ENCODE results near the gene HSPB6. TPM values are rescaled to one million over a fixed set of nuclear protein-coding genes. Genes with fewer than 3 reads are reported as not detected.

The HSPB6 gene
- total RNA-seq, 4 donors from 2014 or later = 1.7 to 21.9 (median 3.6) TPM

DNA sequence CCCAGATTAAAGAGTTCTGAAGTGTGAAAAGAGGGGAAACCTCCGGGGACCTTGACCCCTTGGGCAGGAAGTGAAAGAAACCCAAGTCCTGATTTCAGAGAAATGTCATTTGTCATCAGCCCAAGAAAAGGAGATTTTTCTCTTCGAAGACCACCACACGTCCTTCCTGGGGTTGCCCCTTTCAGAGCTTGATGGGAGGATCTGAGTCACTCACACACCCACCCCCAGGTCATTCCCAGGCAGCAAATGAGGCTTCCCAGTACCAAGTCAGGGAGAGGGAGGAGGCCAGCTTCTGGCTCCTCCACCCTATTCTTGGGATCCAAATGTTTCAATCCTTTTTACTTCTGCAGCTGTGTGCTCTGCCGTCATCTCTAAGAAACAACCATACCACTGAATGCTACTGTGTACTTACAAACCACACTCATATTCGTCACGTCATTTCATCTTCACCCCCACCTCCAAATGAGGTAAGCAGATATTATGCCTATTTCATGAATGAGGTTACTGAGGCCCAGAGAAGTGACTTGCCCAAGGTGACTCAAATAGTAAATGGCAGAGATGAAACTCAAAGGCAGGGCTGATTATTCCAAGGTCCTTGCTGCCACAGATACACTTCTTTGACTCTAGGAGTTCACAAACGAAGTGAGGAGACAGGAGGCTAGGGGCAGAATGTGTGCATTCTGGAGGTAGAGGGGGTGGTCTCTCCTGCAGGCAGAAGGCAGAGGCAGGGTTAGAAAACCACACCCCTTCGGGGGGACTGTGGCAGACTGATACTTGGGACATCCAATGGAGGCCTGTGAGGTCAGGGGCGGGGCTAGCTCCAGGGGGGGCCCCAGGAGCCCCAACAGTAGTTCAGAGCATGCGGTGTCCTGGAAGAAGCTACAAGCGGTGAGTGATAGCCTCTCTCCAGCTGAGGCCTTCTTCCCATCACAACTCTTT, 44.0 kb downstream of the HSPB6 start:
- H3K4me1 ChIP-seq = peaks cover 12 to 56% (median 13%) of the 10 kb centered on the region in 3 donors
- no peak for TF ChIP-seq POLR2A (IDR thresholded peaks at IDR 0.05)
- TF ChIP-seq, protein P1, sequence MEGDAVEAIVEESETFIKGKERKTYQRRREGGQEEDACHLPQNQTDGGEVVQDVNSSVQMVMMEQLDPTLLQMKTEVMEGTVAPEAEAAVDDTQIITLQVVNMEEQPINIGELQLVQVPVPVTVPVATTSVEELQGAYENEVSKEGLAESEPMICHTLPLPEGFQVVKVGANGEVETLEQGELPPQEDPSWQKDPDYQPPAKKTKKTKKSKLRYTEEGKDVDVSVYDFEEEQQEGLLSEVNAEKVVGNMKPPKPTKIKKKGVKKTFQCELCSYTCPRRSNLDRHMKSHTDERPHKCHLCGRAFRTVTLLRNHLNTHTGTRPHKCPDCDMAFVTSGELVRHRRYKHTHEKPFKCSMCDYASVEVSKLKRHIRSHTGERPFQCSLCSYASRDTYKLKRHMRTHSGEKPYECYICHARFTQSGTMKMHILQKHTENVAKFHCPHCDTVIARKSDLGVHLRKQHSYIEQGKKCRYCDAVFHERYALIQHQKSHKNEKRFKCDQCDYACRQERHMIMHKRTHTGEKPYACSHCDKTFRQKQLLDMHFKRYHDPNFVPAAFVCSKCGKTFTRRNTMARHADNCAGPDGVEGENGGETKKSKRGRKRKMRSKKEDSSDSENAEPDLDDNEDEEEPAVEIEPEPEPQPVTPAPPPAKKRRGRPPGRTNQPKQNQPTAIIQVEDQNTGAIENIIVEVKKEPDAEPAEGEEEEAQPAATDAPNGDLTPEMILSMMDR (IDR thresholded peaks at IDR 0.05) = no peak
- H3K9me3 ChIP-seq = no peaks in the 10 kb centered on the region
- H3K36me3 ChIP-seq = no peaks in the 10 kb centered on the region
- DNase-seq = no peak
- peak overlapping the region in 2 of 4 donors; percentile 4 to 49 for H3K27ac ChIP-seq
- H3K4me3 ChIP-seq = peak overlapping the region in 1 of 4 donors; percentile 23
- intact Hi-C loops (cut with DNase I) = loop anchor here (10.0 kb wide), 1 partner anchor 168 kb away; the partner anchor contains the start of gene TMEM147
- H3K27me3 ChIP-seq = no peaks in the 10 kb centered on the region
- 67 to 78% methylated on average over 10 to 11 of the region's 11 CpGs for WGBS, 2 donors

GRCh38 chr19:35710784-35711723, 45.8 kb downstream of the HSPB6 start:
- no peaks in the 10 kb centered on the region for H3K36me3 ChIP-seq
- H3K4me1 ChIP-seq = peaks cover 10 to 59% (median 10%) of the 10 kb centered on the region in 3 donors
- H3K27ac ChIP-seq = peak overlapping the region in 1 of 4 donors; percentile 24
- intact Hi-C loops (cut with DNase I) = loop anchor here (10.0 kb wide), 1 partner anchor 166 kb away; the partner anchor contains the start of gene TMEM147
- no peaks in the 10 kb centered on the region for H3K27me3 ChIP-seq
- no peak for DNase-seq
- 40 to 47% methylated on average over 12 of the region's 13 CpGs for WGBS, 2 donors
- H3K9me3 ChIP-seq = no peaks in the 10 kb centered on the region
- no peak overlapping the region for H3K4me3 ChIP-seq
- no peak for TF ChIP-seq POLR2A (IDR thresholded peaks at IDR 0.05)
- TF ChIP-seq, protein P1 (IDR thresholded peaks at IDR 0.05) = no peak

DNA sequence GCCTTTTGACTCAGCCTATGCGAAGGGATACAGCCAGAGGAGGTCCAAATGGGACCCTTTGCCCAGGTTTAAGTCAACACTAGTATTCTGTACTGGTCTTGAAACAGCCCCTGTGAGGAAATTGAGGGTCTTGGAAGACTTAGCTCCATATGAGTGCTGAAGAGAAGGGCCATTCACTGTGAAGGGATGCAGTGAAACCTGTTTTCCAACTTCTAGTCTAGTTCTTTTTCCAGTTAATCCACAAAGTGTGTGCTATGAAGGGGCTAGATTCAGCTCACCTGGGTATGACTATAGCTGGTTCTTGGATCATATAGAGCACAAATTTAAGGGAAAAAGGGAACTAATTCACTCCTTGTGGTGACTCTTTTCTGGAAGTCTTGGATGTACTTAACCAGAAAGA, 48.4 kb downstream of the HSPB6 start:
- H3K4me1 ChIP-seq = peaks cover 0 to 52% (median 0%) of the 10 kb centered on the region in 3 donors
- peaks cover 0 to 3% (median 0%) of the 10 kb centered on the region in 4 donors for H3K27me3 ChIP-seq
- TF ChIP-seq, protein P1 (IDR thresholded peaks at IDR 0.05) = no peak
- no peak for TF ChIP-seq POLR2A (IDR thresholded peaks at IDR 0.05)
- DNase-seq = no peak
- H3K9me3 ChIP-seq = no peaks in the 10 kb centered on the region
- no peak overlapping the region for H3K27ac ChIP-seq
- 100% methylated on average over 1 of the region's 1 CpG; no CpG with 5 or more reads in 1 of the 2 donors for WGBS, 2 donors
- H3K36me3 ChIP-seq = no peaks in the 10 kb centered on the region
- H3K4me3 ChIP-seq = no peak overlapping the region
- intact Hi-C loops (cut with DNase I) = no loop called here

Other genes starting within 250 kb of the HSPB6 start
- gene DMKN, start 243.4 kb downstream of the HSPB6 start, total RNA-seq = 100 to 1,000 TPM in 3 of 4 donors, 10 to 100 TPM in 1; 81.6 to 449 (median 257) TPM
- 1,000 to 10,000 TPM in 1 of 4 donors, 100 to 1,000 TPM in 2, 10 to 100 TPM in 1; 58.2 to 1,096 (median 541) TPM for gene SBSN, start 228.7 kb downstream of the HSPB6 start, total RNA-seq
- not detected for gene GAPDHS, start 223.6 kb downstream of the HSPB6 start, total RNA-seq
- 100 to 1,000 TPM in 1 of 4 donors, 10 to 100 TPM in 3; 68.1 to 119 (median 89.6) TPM for gene TMEM147, start 211.4 kb downstream of the HSPB6 start, total RNA-seq
- gene ATP4A, start 193.4 kb downstream of the HSPB6 start, total RNA-seq = under 1 TPM in 1 of 4 donors, not detected in 3; 0.18 TPM
- not detected for gene PMIS2, start 170.9 kb downstream of the HSPB6 start, total RNA-seq
- gene HAUS5, start 144.3 kb downstream of the HSPB6 start, total RNA-seq = 10 to 100 TPM in 2 of 4 donors, 1 to 10 TPM in 2; 3.5 to 11.5 (median 10.6) TPM
- gene RBM42, start 128.0 kb downstream of the HSPB6 start, total RNA-seq = 10 to 100 TPM; 52.1 to 59.1 (median 53.0) TPM
- under 1 TPM in 2 of 4 donors, not detected in 2; 0.31 to 0.44 TPM for gene ETV2, start 115.3 kb downstream of the HSPB6 start, total RNA-seq
- gene COX6B1, start 108.7 kb downstream of the HSPB6 start, total RNA-seq = 100 to 1,000 TPM; 582 to 942 (median 761) TPM
- 10 to 100 TPM in 1 of 4 donors, 1 to 10 TPM in 2, not detected in 1; 4.6 to 18.7 (median 9.8) TPM for gene UPK1A, start 90.5 kb downstream of the HSPB6 start, total RNA-seq
- gene ZBTB32, start 52.5 kb downstream of the HSPB6 start, total RNA-seq = under 1 TPM in 1 of 4 donors, not detected in 3; 0.38 TPM
- gene KMT2B, start 39.0 kb downstream of the HSPB6 start, total RNA-seq = 10 to 100 TPM in 3 of 4 donors, 1 to 10 TPM in 1; 7.5 to 33.7 (median 15.6) TPM
- gene IGFLR1, start 14.6 kb downstream of the HSPB6 start, total RNA-seq = 1 to 10 TPM in 3 of 4 donors, under 1 TPM in 1; 0.87 to 4.8 (median 4.3) TPM
- gene U2AF1L4, start 11.6 kb downstream of the HSPB6 start, total RNA-seq = 10 to 100 TPM; 10.2 to 19.0 (median 17.5) TPM
- gene PSENEN, start 11.4 kb downstream of the HSPB6 start, total RNA-seq = 10 to 100 TPM; 23.3 to 33.9 (median 32.3) TPM
- gene LIN37, start 8.5 kb downstream of the HSPB6 start, total RNA-seq = 10 to 100 TPM in 2 of 4 donors, 1 to 10 TPM in 2; 5.7 to 13.4 (median 9.5) TPM
- 1 to 10 TPM; 3.7 to 9.7 (median 8.6) TPM for gene PROSER3, start 1.1 kb upstream of the HSPB6 start, total RNA-seq
- 1 to 10 TPM; 1.3 to 8.4 (median 2.3) TPM for gene ARHGAP33, start 18.5 kb upstream of the HSPB6 start, total RNA-seq
- not detected for gene PRODH2, start 55.8 kb upstream of the HSPB6 start, total RNA-seq
- gene NPHS1, start 95.5 kb upstream of the HSPB6 start, total RNA-seq = not detected
- under 1 TPM in 1 of 4 donors, not detected in 3; 0.57 TPM for gene KIRREL2, start 99.9 kb upstream of the HSPB6 start, total RNA-seq
- 1 to 10 TPM in 1 of 4 donors, under 1 TPM in 2, not detected in 1; 0.44 to 1.7 (median 0.76) TPM for gene APLP1, start 111.5 kb upstream of the HSPB6 start, total RNA-seq
- 10 to 100 TPM in 2 of 4 donors, 1 to 10 TPM in 2; 4.0 to 29.4 (median 11.6) TPM for gene NFKBID, start 143.5 kb upstream of the HSPB6 start, total RNA-seq
- 1 to 10 TPM in 1 of 4 donors, not detected in 3; 1.3 TPM for gene HCST, start 145.5 kb upstream of the HSPB6 start, total RNA-seq
- gene TYROBP, start 151.3 kb upstream of the HSPB6 start, total RNA-seq = 10 to 100 TPM in 3 of 4 donors, 1 to 10 TPM in 1; 4.5 to 95.9 (median 33.8) TPM
- 10 to 100 TPM in 1 of 4 donors, 1 to 10 TPM in 3; 5.6 to 12.4 (median 7.5) TPM for gene LRFN3, start 179.3 kb upstream of the HSPB6 start, total RNA-seq
- 10 to 100 TPM; 17.6 to 40.1 (median 29.6) TPM for gene SDHAF1, start 238.2 kb upstream of the HSPB6 start, total RNA-seq

All from esophagus squamous epithelium (tissue), 5 donors.